ENCODE results near the gene RUFY4.

DNA sequence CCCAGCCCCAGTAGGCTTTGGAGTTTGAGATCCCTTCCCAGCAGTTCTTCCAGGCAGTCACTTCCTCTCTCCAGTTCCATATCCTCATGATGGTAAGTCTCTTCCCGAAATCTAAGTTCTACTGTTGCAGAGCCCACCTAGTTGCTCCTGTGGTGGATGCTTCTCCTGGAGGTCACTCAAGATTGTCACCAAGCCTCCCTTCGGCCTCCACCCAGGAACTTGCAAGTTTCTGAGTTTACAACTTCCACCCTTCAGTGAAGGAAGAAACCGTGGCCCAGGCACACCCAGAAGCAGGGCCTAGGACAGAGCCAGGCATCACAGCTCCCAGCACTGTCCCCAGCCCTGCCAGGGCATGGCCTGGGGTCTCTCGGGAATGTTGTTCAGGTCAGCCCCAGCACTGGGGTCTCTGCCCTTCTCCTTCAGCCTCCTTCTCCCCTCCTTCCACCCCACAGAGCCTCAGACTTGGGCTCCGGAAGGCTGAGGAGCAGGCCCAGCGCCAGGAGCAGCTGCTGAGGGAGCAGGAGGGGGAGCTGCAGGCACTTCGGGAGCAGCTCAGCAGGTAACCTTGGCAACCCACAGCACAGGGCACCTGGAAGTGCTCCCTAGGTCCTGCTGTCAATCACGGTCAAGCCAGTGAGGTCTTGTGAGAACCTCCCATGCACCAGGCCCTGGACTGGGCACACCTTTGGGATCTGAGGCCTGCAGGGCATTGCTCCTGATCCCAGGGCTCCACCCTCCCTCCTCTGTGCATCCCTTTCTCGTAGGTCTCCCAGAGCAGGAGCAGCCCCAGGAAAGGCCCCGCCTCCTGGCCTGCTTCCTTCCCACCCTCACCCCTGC, 7.1 kb downstream of the RUFY4 start:
- TF ChIP-seq CTCF (conservative IDR thresholded peaks at IDR 0.05 in 1 of 2, IDR thresholded peaks at IDR 0.05 in 1 of 2; ENCODE audit: low read depth in 1 of 2, low read length in 2 of 2) (no peak), EZH2 (IDR thresholded peaks at IDR 0.05; ENCODE audit: low read length, missing control alignments) (no peak)
